GM19468 (cell line): Measurements from ENCODE around the gene COL24A1.

Experiments
- ATAC-seq: cut with Tn5 transposase; IDR thresholded peaks from one replicate; pipeline ENCODE4 v1.9.1; 2021; ENCODE audit warnings: mild to moderate bottlenecking, moderate library complexity, moderate number of reproducible peaks; ENCODE audit not compliant: unreplicated experiment; ENCODE audit errors: extremely low read depth

COL24A1 gene

GRCh38 chr1:86156566-86157455 lies at the start of gene COL24A1:
Gene COL24A1 (minus strand): TSS chr1:86156772. CDS start chr1:86156396, 376 bp downstream.
- no peak for ATAC-seq

GRCh38 chr1:86205741-86206140 lies 49.2 kb upstream of the COL24A1 start:
- no peak for ATAC-seq

- no peak for ATAC-seq
Observed at GRCh38 chr1:86202552-86203340, 46.2 kb upstream of the COL24A1 start.

- ATAC-seq, result no peak
Observed at GRCh38 chr1:86201311-86201710, 44.7 kb upstream of the COL24A1 start.

GRCh38 chr1:86200901-86201300 lies 44.3 kb upstream of the COL24A1 start:
- ATAC-seq, result no peak

GRCh38 chr1:86197206-86197855 lies 40.8 kb upstream of the COL24A1 start:
- ATAC-seq, result no peak

- no peak for ATAC-seq
Observed at GRCh38 chr1:86195281-86195680, 38.7 kb upstream of the COL24A1 start.

GRCh38 chr1:86194491-86195034 lies 38.0 kb upstream of the COL24A1 start:
- ATAC-seq, result no peak

- no peak for ATAC-seq
Observed at GRCh38 chr1:86192417-86192816, 35.8 kb upstream of the COL24A1 start.

GRCh38 chr1:86191958-86192357 lies 35.4 kb upstream of the COL24A1 start:
- no peak for ATAC-seq

GRCh38 chr1:86190873-86191272 lies 34.3 kb upstream of the COL24A1 start:
- no peak for ATAC-seq

- ATAC-seq, result no peak
Observed at GRCh38 chr1:86184426-86184825, 27.9 kb upstream of the COL24A1 start.

GRCh38 chr1:86183810-86184209 lies 27.2 kb upstream of the COL24A1 start:
- ATAC-seq, result no peak

- no peak for ATAC-seq
Observed at GRCh38 chr1:86176226-86176625, 19.7 kb upstream of the COL24A1 start.

GRCh38 chr1:86175756-86176155 lies 19.2 kb upstream of the COL24A1 start:
- ATAC-seq, result no peak

- ATAC-seq, result no peak
Observed at GRCh38 chr1:86169625-86170024, 13.1 kb upstream of the COL24A1 start.

GRCh38 chr1:86159800-86160199 lies 3.2 kb upstream of the COL24A1 start:
- no peak for ATAC-seq

GRCh38 chr1:86155807-86156565 lies 586 bp downstream of the COL24A1 start:
- no peak for ATAC-seq

- ATAC-seq, result no peak
Observed at GRCh38 chr1:86155051-86155806, 1.3 kb downstream of the COL24A1 start.
